SK-N-SH treated with all-trans-retinoic acid at 6 μM for 48 hours (cell line): ENCODE measurements around the gene FUT3.

Experiments used
- ATAC-seq: fragments of 200-7000 bp; cut with Tn5 transposase; 3 replicates; pipeline ENCODE4 v1.9.1; 2020; ENCODE audit warnings: mild to moderate bottlenecking, moderate library complexity
- ARNTL ChIP-seq: fragments of 450-650 bp; formaldehyde crosslinking; IDR thresholded peaks from 2 replicates; pipeline ENCODE4 v1.5.0; 2020; ENCODE audit warnings: low read depth, mild to moderate bottlenecking, moderate library complexity, borderline replicate concordance
- BACH2 ChIP-seq: fragments of 250-450 bp; sonication (Bioruptor Pico); IDR thresholded peaks from 2 replicates; pipeline ENCODE4 v1.9.0; 2021; ENCODE audit warnings: mild to moderate bottlenecking, borderline replicate concordance
- CSDC2 ChIP-seq: fragments of 250-450 bp; sonication (Bioruptor Pico); IDR thresholded peaks from 2 replicates; pipeline ENCODE4 v1.5.0; 2020; ENCODE audit warnings: mild to moderate bottlenecking, moderate library complexity
- CSRNP3 ChIP-seq: fragments of 250-450 bp; sonication (Bioruptor Pico); IDR thresholded peaks from 2 replicates; pipeline ENCODE4 v1.5.1; 2021; ENCODE audit warnings: mild to moderate bottlenecking, moderate library complexity
- ESRRG ChIP-seq: fragments of 250-450 bp; sonication (Bioruptor Pico); IDR thresholded peaks from 2 replicates; pipeline ENCODE4 v1.6.1; 2021; ENCODE audit warnings: mild to moderate bottlenecking
- GLIS3 ChIP-seq: fragments of 250-450 bp; sonication (Bioruptor Pico); IDR thresholded peaks from 2 replicates; pipeline ENCODE4 v1.5.0; 2020; ENCODE audit warnings: mild to moderate bottlenecking, moderate library complexity
- ISL1 ChIP-seq: fragments of 250-450 bp; sonication (Bioruptor Pico); IDR thresholded peaks from 2 replicates; pipeline ENCODE4 v2.1.2; 2022; ENCODE audit warnings: mild to moderate bottlenecking, moderate library complexity
- OSR1 ChIP-seq: fragments of 250-450 bp; sonication (Bioruptor Pico); IDR thresholded peaks from 2 replicates; pipeline ENCODE4 v1.8.0; 2022; ENCODE audit warnings: moderate library complexity, mild to moderate bottlenecking, inconsistent platforms
- PATZ1 ChIP-seq: fragments of 250-450 bp; sonication (Bioruptor Pico); IDR thresholded peaks from 2 replicates; pipeline ENCODE4 v1.8.0; 2020; ENCODE audit warnings: mild to moderate bottlenecking, moderate library complexity, borderline replicate concordance
- POU6F1 ChIP-seq: fragments of 250-450 bp; sonication (Bioruptor Pico); IDR thresholded peaks from 2 replicates; pipeline ENCODE4 v1.8.0; 2021; ENCODE audit warnings: low read depth, mild to moderate bottlenecking, moderate library complexity, borderline replicate concordance
- PPARA ChIP-seq: fragments of 250-450 bp; sonication (Bioruptor Pico); IDR thresholded peaks from 2 replicates; pipeline ENCODE4 v1.5.0; 2020; ENCODE audit warnings: mild to moderate bottlenecking, borderline replicate concordance
- RARB ChIP-seq: fragments of 250-450 bp; sonication (Bioruptor Pico); IDR thresholded peaks from 2 replicates; pipeline ENCODE4 v1.8.0; 2021; ENCODE audit warnings: mild to moderate bottlenecking, moderate library complexity
- SNAI2 ChIP-seq: fragments of 250-450 bp; sonication (Bioruptor Pico); IDR thresholded peaks from 2 replicates; pipeline ENCODE4 v1.5.0; 2020; ENCODE audit warnings: mild to moderate bottlenecking, moderate library complexity
- TCF4 ChIP-seq: fragments of 250-450 bp; sonication (Bioruptor Pico); IDR thresholded peaks from 2 replicates; pipeline ENCODE4 v1.8.0; 2021; ENCODE audit warnings: mild to moderate bottlenecking, moderate library complexity, borderline replicate concordance
- TOX ChIP-seq: fragments of 250-450 bp; sonication (Bioruptor Pico); IDR thresholded peaks from 2 replicates; pipeline ENCODE4 v1.8.0; 2021; ENCODE audit warnings: mild to moderate bottlenecking, moderate library complexity, borderline replicate concordance
- ZC3H10 ChIP-seq: fragments of 250-450 bp; sonication (Bioruptor Pico); IDR thresholded peaks from 2 replicates; pipeline ENCODE4 v1.5.1; 2021; ENCODE audit warnings: mild to moderate bottlenecking, moderate library complexity
- ZFP3 ChIP-seq: fragments of 250-450 bp; sonication (Bioruptor Pico); IDR thresholded peaks from 2 replicates; pipeline ENCODE4 v1.5.0; 2020; ENCODE audit warnings: mild to moderate bottlenecking, moderate library complexity
- ZNF565 ChIP-seq: fragments of 450-650 bp; formaldehyde crosslinking; conservative IDR thresholded peaks from 2 replicates; pipeline ENCODE4 v1.5.0; 2020; ENCODE audit warnings: low read depth, mild to moderate bottlenecking, moderate library complexity
- ZNF70 ChIP-seq: fragments of 450-650 bp; formaldehyde crosslinking; IDR thresholded peaks from 2 replicates; pipeline ENCODE4 v1.5.0; 2020; ENCODE audit warnings: mild to moderate bottlenecking, moderate library complexity
- ZNF8 ChIP-seq: fragments of 450-650 bp; formaldehyde crosslinking; IDR thresholded peaks from 2 replicates; pipeline ENCODE4 v1.5.0; 2020; ENCODE audit warnings: mild to moderate bottlenecking, moderate library complexity
- TF ChIP-seq, protein P1 (sequence below): fragments of 250-450 bp; sonication (Bioruptor Pico); IDR thresholded peaks from 2 replicates; pipeline ENCODE4 v1.5.1; 2020; ENCODE audit warnings: low read depth, mild to moderate bottlenecking, moderate library complexity
- TF ChIP-seq, protein P2 (sequence below): fragments of 250-450 bp; sonication (Bioruptor Pico); IDR thresholded peaks from 2 replicates; pipeline ENCODE4 v1.5.0; 2020; ENCODE audit warnings: mild to moderate bottlenecking, moderate library complexity

The FUT3 gene

GRCh38 chr19:5821521-5822180 lies 29.6 kb downstream of the FUT3 start:
- no peak for ATAC-seq
- TF ChIP-seq ZC3H10 (CRISPR knock-in tag) (no peak), CSRNP3 (CRISPR knock-in tag) (no peak), TOX (CRISPR knock-in tag) (no peak), ESRRG (CRISPR knock-in tag) (no peak), ARNTL (CRISPR knock-in tag) (no peak), ZNF565 (CRISPR knock-in tag) (no peak), TCF4 (CRISPR knock-in tag) (no peak), SNAI2 (no peak), OSR1 (no peak), ISL1 (CRISPR knock-in tag) (no peak), PATZ1 (CRISPR knock-in tag) (no peak), POU6F1 (CRISPR knock-in tag) (no peak), ZNF70 (CRISPR knock-in tag) (no peak), BACH2 (CRISPR knock-in tag) (no peak), CSDC2 (CRISPR knock-in tag) (no peak), PPARA (no peak), GLIS3 (CRISPR knock-in tag) (no peak)
- TF ChIP-seq, protein P1, sequence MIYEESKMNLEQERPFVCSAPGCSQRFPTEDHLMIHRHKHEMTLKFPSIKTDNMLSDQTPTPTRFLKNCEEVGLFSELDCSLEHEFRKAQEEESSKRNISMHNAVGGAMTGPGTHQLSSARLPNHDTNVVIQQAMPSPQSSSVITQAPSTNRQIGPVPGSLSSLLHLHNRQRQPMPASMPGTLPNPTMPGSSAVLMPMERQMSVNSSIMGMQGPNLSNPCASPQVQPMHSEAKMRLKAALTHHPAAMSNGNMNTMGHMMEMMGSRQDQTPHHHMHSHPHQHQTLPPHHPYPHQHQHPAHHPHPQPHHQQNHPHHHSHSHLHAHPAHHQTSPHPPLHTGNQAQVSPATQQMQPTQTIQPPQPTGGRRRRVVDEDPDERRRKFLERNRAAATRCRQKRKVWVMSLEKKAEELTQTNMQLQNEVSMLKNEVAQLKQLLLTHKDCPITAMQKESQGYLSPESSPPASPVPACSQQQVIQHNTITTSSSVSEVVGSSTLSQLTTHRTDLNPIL = no peak
- TF ChIP-seq, protein P2, sequence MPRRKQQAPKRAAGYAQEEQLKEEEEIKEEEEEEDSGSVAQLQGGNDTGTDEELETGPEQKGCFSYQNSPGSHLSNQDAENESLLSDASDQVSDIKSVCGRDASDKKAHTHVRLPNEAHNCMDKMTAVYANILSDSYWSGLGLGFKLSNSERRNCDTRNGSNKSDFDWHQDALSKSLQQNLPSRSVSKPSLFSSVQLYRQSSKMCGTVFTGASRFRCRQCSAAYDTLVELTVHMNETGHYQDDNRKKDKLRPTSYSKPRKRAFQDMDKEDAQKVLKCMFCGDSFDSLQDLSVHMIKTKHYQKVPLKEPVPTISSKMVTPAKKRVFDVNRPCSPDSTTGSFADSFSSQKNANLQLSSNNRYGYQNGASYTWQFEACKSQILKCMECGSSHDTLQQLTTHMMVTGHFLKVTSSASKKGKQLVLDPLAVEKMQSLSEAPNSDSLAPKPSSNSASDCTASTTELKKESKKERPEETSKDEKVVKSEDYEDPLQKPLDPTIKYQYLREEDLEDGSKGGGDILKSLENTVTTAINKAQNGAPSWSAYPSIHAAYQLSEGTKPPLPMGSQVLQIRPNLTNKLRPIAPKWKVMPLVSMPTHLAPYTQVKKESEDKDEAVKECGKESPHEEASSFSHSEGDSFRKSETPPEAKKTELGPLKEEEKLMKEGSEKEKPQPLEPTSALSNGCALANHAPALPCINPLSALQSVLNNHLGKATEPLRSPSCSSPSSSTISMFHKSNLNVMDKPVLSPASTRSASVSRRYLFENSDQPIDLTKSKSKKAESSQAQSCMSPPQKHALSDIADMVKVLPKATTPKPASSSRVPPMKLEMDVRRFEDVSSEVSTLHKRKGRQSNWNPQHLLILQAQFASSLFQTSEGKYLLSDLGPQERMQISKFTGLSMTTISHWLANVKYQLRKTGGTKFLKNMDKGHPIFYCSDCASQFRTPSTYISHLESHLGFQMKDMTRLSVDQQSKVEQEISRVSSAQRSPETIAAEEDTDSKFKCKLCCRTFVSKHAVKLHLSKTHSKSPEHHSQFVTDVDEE = no peak
- TF ChIP-seq, all 23 proteins: peak for 0

DNA sequence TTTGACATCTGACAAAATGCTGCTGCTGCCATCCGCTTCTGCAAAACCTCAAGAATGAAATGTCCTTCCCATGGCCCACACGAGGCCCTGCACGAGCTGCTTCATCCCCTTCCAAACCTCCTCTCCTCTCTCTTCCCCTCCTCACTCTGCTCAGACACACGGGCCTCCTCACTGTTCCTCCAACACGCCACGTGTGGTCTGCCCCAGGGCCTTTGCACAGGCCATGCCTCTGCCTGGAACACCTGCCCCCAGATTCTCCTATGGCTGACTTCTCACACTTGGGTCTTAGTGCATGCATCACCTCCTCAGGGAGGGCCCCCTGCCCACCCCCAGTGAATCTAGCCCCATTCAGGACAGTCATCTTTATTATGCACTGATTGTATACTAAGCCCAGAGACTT lies 30.5 kb downstream of the FUT3 start:
- ATAC-seq = no peak
- TF ChIP-seq ISL1 (CRISPR knock-in tag) = no peak
- no peak for TF ChIP-seq TOX (CRISPR knock-in tag)
- TF ChIP-seq ZC3H10 (CRISPR knock-in tag) = no peak
- TF ChIP-seq, protein P2 = no peak
- TF ChIP-seq PPARA = no peak
- TF ChIP-seq, protein P1 = no peak
- TF ChIP-seq BACH2 (CRISPR knock-in tag) = no peak
- TF ChIP-seq GLIS3 (CRISPR knock-in tag) = no peak
- TF ChIP-seq ZFP3 = no peak
- TF ChIP-seq OSR1 = no peak
- TF ChIP-seq ZNF8 = no peak
- no peak for TF ChIP-seq RARB (CRISPR knock-in tag)
- TF ChIP-seq ZNF565 (CRISPR knock-in tag) = no peak
- no peak for TF ChIP-seq TCF4 (CRISPR knock-in tag)
- TF ChIP-seq ESRRG (CRISPR knock-in tag) = no peak
- no peak for TF ChIP-seq CSRNP3 (CRISPR knock-in tag)
